ENCODE measurements around the gene DNAJC13. TPM values are rescaled to one million over a fixed set of nuclear protein-coding genes. Genes with fewer than 3 reads are reported as not detected.
"Not testable (repeated sequence)": the region's sequence is repeated elsewhere in the genome, so short reads cannot be mapped to it uniquely, and the experiment has no call there.

DNAJC13 gene
- polyA plus RNA-seq, 3 donors, result 43.3 to 57.0 (median 53.5) TPM

DNA sequence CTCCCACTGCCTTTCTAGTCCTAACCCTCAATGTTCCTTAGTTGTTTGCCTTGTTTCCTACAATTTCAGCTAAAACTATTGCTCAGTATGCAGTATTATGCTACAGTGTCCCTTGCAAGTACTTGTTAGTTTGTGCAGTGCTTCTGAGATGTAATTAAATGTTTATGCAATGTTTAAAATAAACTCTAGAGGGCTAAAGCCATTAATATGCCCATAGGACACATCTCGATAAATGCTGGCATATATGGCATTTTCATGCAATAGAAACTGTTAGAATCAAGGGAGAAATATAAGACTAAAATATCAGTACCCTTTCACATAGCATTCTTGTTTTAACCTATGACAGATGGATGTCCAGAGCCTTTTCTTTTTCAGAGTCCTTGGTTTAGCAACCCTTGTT lies 120.0 kb downstream of the DNAJC13 start:
- DNase-seq, result no peak

DNA sequence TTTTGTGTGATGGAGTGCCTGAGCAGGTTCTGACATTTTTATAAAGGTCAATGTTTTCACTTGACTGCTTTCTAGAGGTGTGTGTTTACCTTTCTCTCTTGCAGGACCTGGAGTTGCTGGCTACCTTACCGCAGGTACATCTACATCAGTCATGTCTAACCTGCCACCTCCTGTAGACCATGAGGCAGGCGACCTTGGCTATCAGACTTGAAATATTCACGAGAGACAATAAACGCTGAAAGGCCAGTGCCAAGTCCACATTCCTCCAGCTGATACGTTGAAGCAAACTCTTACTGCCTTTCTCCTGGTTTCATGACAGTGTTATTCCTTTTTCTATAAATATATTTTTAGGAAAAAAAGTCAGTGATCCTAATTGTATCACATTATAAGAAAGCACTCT lies 120.8 kb downstream of the DNAJC13 start:
- DNase-seq, result no peak

DNA sequence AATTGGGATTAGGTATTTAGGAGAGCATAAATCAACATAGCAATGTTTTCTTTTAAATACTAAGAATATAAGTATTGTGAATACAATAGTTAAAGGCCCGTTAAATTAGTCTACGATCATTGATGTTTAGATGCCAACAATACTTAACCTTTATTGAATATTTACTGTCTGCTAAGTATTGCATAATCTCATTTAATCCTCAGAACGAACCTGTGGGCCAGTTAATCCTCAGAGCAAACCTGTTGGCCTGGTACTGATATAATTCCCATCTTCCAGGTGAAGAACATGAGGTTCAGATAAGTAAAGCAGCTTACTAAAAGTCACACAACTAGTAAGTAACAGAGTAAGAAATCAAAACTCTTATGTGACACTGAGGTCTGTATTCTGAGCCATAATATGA lies 122.4 kb downstream of the DNAJC13 start:
- DNase-seq, result no peak

GRCh38 chr3:132542577-132542976 lies 125.3 kb downstream of the DNAJC13 start:
- no peak for DNase-seq

DNA sequence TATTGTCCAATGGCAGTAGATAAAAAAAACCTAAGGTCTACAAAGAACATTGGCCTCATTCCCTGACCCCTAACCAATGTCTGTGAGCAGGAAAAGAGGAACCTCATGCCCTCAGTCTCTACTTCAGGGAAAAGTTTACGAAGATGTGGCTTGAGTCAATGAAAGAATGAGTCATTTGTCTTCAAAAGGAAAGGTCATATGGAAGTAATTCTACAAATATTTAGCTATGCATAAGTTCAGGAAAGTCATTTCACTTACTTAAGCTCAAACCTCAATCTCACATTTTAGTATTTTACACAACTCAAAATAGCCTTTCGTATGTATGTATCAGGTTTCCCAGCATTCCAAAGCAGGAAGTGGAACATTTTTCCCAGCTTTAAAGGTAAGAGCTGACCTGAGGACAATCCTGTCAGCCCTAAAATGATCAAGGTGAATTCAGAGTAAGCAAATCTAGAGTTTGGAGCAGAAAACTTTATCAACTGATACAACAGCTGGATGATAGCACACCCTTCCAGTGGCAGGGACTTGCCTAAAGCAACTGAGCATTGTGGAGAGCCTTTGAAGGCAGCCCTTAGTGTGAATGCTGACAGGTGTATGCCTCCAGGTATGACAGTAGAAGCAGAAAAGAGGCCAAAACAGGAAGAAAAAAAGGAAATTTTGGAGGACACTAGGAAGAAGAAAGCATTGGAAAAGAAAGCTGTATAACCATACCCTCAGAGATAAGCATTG lies 125.9 kb downstream of the DNAJC13 start:
- DNase-seq, result no peak

GRCh38 chr3:132544130-132544529 lies 126.8 kb downstream of the DNAJC13 start:
- no peak for DNase-seq

- DNase-seq, result no peak
Measured at GRCh38 chr3:132545471-132545870, 128.2 kb downstream of the DNAJC13 start.

- DNase-seq, result no peak
Measured at GRCh38 chr3:132549169-132549568, 131.9 kb downstream of the DNAJC13 start.

- no peak for DNase-seq
Measured at GRCh38 chr3:132549890-132550578, 132.7 kb downstream of the DNAJC13 start.

DNA sequence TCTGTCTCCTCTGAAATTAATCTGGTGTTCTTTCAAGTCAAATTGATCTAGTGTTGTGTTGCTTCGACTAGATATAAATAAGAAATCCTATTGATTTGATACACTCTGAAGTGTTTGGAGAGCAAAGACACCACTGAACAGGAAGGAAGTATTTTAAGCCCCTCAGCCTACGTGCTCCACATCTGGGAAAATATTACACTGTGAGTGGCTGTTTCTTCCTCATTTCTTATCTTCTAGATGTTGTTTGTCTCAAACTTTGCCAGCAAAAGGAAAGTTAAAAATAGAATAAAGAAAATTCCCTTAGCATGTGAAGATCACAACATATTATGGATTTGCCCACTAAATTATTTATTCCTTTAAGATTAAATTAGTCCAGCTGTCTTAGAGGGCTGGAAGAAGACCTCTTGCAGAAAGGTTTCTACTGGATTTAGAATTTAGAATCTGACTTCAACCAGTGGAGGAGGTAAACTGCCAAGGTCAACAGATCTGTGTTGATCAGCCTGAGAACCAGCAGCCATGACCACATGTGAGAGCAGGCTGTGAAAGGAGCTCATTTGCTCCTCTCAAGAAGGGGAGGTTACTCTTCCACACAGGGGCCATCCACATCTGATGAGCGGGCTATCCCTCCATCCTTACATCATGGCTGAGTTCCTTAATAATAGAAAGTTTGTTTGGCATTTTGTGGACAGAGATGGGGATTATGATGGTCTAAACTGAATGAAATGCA lies 133.4 kb downstream of the DNAJC13 start:
- no peak for DNase-seq

DNA sequence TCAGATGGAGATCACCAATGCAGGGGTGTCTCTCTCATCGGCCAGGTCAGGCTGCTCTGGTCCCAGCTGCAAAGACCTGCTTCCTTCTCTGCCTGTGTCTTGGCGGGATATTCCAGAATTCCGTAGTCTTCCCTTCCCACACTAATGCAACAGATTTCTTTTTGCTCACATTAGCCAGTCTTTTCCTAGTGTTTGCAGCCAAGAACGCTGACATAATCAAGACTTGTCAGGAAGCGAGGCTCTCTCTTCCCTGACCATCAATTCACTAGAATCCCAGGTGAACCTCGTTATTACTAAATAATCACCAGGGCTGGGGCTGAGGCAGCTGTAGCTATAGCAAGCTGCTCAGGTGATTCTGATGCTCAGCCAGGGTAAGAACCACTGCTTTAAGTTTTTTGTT lies 136.5 kb downstream of the DNAJC13 start:
- DNase-seq, result no peak

- no peak for DNase-seq
Measured at GRCh38 chr3:132554437-132554836, 137.1 kb downstream of the DNAJC13 start.

- DNase-seq, result no peak
Measured at GRCh38 chr3:132555306-132556035, 138.2 kb downstream of the DNAJC13 start.

DNA sequence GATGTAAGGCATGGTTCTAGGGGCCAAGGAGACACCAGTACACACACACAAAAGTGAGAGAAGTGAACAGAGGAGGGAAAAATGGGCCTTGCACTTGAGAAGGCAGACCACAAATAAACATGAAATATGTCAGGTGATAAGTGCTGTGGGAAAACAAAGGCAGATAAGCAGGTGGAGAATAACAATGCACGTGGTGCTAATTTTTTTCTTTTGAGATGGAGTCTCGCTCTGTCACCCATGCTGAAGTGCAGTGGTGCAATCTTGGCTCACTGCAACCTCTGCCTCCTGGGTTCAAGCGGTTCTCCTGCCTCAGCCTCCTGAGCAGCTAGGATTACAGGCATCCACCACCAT lies 138.7 kb downstream of the DNAJC13 start:
- not testable (repeated sequence) for DNase-seq

DNA sequence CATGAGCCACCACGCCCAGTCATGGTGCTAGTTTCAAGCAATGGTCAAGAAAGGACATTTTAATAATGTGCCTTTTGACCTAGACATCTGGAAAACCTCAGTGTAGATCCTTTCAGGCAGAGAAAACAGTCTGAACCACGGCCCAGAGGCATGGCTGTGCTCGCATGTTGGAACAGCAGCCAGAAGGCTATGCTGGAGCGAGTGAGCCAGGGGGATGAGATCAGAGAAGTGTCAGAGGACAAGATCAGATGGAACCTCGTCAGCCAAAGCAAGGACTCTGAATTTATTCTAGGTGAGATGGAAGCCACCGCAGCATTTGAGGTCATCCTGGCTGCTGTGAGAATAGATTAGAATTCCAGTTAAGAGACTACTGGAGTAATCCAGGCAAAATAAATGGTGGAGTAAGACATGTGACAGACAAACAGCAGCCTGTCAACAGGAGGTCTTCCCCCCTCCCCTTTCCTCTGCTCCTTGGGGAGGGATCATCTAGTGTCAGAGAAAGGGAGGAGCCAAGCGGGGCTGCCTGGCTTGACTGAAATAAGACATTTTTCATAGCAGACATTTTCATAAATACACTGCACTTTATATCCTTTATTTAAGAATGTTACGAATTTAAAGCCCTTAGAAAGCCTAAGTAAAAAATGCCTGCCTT lies 139.3 kb downstream of the DNAJC13 start:
- no peak for DNase-seq

- no peak for DNase-seq
Measured at GRCh38 chr3:132561003-132561402, 143.7 kb downstream of the DNAJC13 start.

DNA sequence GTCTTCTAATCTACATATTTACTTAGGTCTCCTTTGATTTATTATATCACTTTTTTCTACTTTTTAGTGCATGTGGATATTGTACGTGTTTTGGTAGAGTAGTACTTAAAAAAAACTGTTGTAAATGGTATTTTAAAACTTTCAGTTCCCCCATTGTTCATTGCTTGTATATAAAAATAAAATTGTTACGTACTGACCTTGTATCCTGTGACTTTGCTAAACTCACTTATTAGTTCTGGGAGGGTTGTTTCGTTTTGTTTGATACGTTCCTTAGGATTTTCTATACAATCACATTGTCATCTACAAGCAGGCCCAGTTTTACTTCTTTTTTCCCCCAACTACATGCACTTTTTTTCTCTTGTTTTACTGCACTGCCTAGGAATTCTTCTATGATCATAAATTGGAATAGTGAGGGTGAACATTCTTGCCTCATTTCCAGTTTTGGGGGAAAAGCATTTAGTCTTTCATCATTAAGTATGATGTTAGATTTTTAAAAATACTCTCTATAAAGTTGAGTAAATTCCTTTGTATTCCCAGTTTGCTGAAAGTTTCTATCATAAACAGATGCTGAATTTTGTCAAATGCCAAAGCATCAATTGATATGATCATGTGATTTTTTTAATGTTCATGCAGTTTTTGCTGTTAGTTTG lies 146.2 kb downstream of the DNAJC13 start:
- no peak for DNase-seq

DNA sequence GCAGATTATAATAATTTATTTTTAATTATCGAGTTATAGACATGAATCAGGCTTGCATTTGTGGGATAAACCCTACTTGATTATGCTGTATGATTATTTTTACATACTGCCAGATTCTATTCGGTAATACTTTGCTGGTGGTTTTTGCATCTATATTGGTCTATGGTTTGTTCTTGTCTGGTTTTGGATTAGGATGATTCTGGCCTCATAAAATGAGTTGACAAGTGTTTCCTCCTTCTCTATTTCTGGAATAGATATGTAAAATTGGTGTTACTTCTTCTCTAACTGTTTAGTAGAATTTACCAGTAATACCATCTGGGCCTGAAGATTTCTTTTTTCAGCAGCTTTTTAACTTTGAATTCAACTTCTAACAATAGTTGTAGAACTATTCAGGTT lies 146.8 kb downstream of the DNAJC13 start:
- no peak for DNase-seq

DNA sequence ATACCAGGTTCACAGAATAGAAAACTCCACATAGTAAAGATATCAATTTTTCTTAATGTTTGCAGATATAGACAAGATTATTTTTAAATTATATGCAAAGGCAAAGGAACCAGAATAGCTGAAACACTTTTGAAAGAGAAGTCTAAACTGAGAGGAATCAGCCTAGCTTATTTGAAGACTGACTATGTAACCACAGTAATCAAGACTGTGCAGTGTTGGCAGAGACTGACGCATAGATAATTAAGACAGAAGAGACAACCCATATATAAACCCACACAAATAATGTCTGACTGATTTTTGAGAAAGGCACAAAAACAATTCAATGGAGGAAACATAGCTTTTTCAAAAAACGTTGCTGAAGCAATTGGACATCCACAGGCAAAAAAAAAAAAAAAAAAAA lies 151.1 kb downstream of the DNAJC13 start:
- DNase-seq, result no peak

DNA sequence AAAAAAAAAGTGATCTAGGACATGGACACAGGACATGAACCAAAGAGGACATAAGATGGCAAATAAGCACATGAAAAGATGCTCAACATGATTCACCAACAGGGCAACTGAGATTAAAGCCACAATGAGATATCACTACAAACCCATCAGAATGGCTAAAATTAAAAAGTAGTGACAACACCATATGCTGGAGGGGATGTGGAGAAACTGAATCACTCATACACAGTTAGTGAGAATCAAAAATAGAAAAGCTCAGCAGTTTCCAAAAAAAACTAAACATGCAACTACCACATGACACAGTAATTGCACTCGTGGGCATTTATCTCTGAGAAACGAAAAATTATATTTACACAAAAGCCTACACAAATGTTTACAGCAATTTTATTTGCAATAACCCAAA lies 151.9 kb downstream of the DNAJC13 start:
- no peak for DNase-seq

DNA sequence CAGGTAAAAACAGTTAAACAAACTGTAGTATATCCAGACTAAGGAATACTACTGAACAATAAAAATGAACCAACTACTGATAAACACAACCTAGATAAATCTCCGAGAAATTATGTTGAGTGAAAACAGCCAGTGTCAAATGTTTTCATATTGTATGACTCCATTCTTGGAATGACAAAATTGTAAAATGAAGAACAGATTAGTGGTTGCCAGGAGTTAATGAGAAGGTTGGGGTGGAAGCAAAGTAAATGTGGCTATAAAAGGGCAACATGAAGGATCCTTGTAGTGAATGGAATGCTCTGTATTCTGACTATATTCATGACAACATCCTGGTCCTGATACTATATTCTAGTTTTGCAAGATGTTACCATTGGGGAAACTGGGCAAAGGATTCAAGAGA lies 152.3 kb downstream of the DNAJC13 start:
- DNase-seq, result no peak

All from renal pelvis (tissue), 4 donors.